A549 (cell line): ENCODE measurements around the gene EZH1. TPM values are rescaled to one million over a fixed set of nuclear protein-coding genes. Genes with fewer than 3 reads are reported as not detected.
A peak's percentile ranks its signal among the peaks of the same experiment; 100 is the strongest.

ENCODE experiments used
- ATAC-seq, 2 experiments: fragments of 200-7000 bp in 1 of 2; fragments of >200 bp in 1 of 2; cut with Nextera tagmentation in 1 of 2; cut with Tn5 transposase in 1 of 2; 3 replicates each; pipeline versions ENCODE4 v1.8.0 to v1.9.1; 2018 to 2020; ENCODE audit warnings: mild to moderate bottlenecking in 1 of 2, moderate library complexity in 1 of 2
- CTCF ChIA-PET: fragments of 300-600 bp; sonication (Branson Sonifier 250); formaldehyde crosslinking; extraction: SDS; loops from one replicate; lab custom pipeline; 2021; ENCODE audit warnings: antibody characterized with exemption, inconsistent platforms; lab: Yijun Ruan, JAX
- POLR2A ChIA-PET: fragments of 350-600 bp; formaldehyde crosslinking; extraction: SDS; loops from one replicate; lab custom pipeline; 2021; ENCODE audit warnings: antibody characterized with exemption, inconsistent platforms; lab: Yijun Ruan, JAX
- DNase-seq, 2 experiments: peaks; one replicate each; pipeline versions ENCODE4 v3.0.0 to v3.0.0-alpha.2; 2011 to 2016; ENCODE audit warnings: low read depth in 1 of 2, low spot score in 1 of 2
- FAIRE-seq: peaks from 2 replicates; lab custom pipeline; 2011; peaks lifted over from hg19 to GRCh38; lab: Jason Lieb, UNC
- H3K27ac ChIP-seq, 2 experiments: fragments of >200 bp; sonication (Bioruptor Twin); formaldehyde crosslinking; 3 replicates each; pipeline ENCODE4 v1.5.1; 2016 to 2017
- H3K4me1 ChIP-seq: fragments of >200 bp; sonication (Bioruptor Twin); formaldehyde crosslinking; 3 replicates; pipeline ENCODE4 v1.6.1; 2016
- H3K4me2 ChIP-seq: fragments of >200 bp; sonication (Bioruptor Twin); formaldehyde crosslinking; 3 replicates; pipeline ENCODE4 v1.6.1; 2016
- H3K4me3 ChIP-seq: fragments of >200 bp; sonication (Bioruptor Twin); formaldehyde crosslinking; 3 replicates; pipeline ENCODE4 v1.5.1; 2016
- H3K9me3 ChIP-seq: fragments of >200 bp; sonication (Bioruptor Twin); formaldehyde crosslinking; 3 replicates; pipeline ENCODE4 v1.6.1; 2016
- BHLHE40 ChIP-seq: IDR thresholded peaks from 2 replicates; pipeline ENCODE4 v1.6.1; 2012; ENCODE audit warnings: low read depth, low read length, inconsistent platforms
- ESRRA ChIP-seq: fragments of 150-350 bp; IDR thresholded peaks from 2 replicates; pipeline ENCODE4 v1.6.1; 2014; ENCODE audit warnings: mild to moderate bottlenecking, low read length, borderline replicate concordance
- FOXS1 ChIP-seq: fragments of 250-450 bp; sonication (Bioruptor Pico); IDR thresholded peaks from 2 replicates; pipeline ENCODE4 v1.5.0; 2020; ENCODE audit warnings: mild to moderate bottlenecking, moderate library complexity
- GATA3 ChIP-seq: IDR thresholded peaks from 2 replicates; pipeline ENCODE4 v1.6.1; 2012; ENCODE audit warnings: borderline replicate concordance
- HOXB13 ChIP-seq: fragments of 250-450 bp; sonication (Bioruptor Pico); IDR thresholded peaks from 2 replicates; pipeline ENCODE4 v1.5.0; 2020; ENCODE audit warnings: low read depth, mild to moderate bottlenecking, moderate library complexity
- HOXB5 ChIP-seq: fragments of 250-450 bp; sonication (Bioruptor Pico); IDR thresholded peaks from 2 replicates; pipeline ENCODE4 v1.5.0; 2020; ENCODE audit warnings: mild to moderate bottlenecking, moderate library complexity
- JUNB ChIP-seq: fragments of >200 bp; sonication (Bioruptor Twin); formaldehyde crosslinking; IDR thresholded peaks from 2 replicates; pipeline ENCODE4 v1.6.1; 2016
- KDM5A ChIP-seq: fragments of 200-600 bp; sonication (generic); IDR thresholded peaks from 2 replicates; pipeline ENCODE4 v1.6.1; 2016; ENCODE audit warnings: antibody characterized with exemption, mild to moderate bottlenecking
- MAZ ChIP-seq: fragments of 150-350 bp; IDR thresholded peaks from 2 replicates; pipeline ENCODE4 v1.6.1; 2014; ENCODE audit warnings: antibody characterized with exemption, low read depth, low read length, borderline replicate concordance
- NFE2L2 ChIP-seq: fragments of 150-350 bp; conservative IDR thresholded peaks from 2 replicates; pipeline ENCODE4 v1.6.1; 2014; ENCODE audit warnings: low read length
- NPAS2 ChIP-seq: fragments of 250-450 bp; sonication (Bioruptor Pico); IDR thresholded peaks from 2 replicates; pipeline ENCODE4 v1.8.0; 2022; ENCODE audit warnings: mild to moderate bottlenecking, moderate library complexity, borderline replicate concordance
- PHF8 ChIP-seq: fragments of 200-600 bp; sonication (generic); IDR thresholded peaks from 2 replicates; pipeline ENCODE4 v1.6.1; 2016; ENCODE audit warnings: low read depth, mild to moderate bottlenecking, antibody characterized with exemption, moderate library complexity, borderline replicate concordance
- POLR2A ChIP-seq: IDR thresholded peaks from 2 replicates; pipeline ENCODE4 v1.6.1; 2012; ENCODE audit warnings: mild to moderate bottlenecking, low read length
- RNF2 ChIP-seq: fragments of 200-600 bp; sonication (generic); IDR thresholded peaks from 2 replicates; pipeline ENCODE4 v1.6.1; 2016; ENCODE audit warnings: low read depth, mild to moderate bottlenecking, antibody characterized with exemption, moderate library complexity, borderline replicate concordance
- SMC3 ChIP-seq: fragments of >200 bp; sonication (Bioruptor Twin); formaldehyde crosslinking; IDR thresholded peaks from 3 replicates; pipeline ENCODE4 v1.6.1; 2018; ENCODE audit warnings: inconsistent platforms
- ZC3H11A ChIP-seq: fragments of 450-650 bp; IDR thresholded peaks from 2 replicates; pipeline ENCODE4 v1.6.1; 2014; ENCODE audit warnings: antibody characterized with exemption, mild to moderate bottlenecking
- WGBS: methylation state at CpG from one replicate; pipeline ENCODE4 v1.1.6; 2017; ENCODE audit errors: missing lambda C conversion rate; 5-methylcytosine and 5-hydroxymethylcytosine counted together
- polyA plus RNA-seq, 4 experiments: library from polyadenylated mRNA; depleted of rRNA in 3 of 4; stranded (reverse); fragments of >200 nt; fragmentation: RNase III in 1 of 4; extraction: RNeasy Plus Mini Kit Qiagen cat#74134 plus additional on column Dnase treatment in 1 of 4; gene quantifications; 2 replicates in 3 of 4; 3 replicates in 1 of 4; pipeline ENCODE4 v1.2.3, GENCODE V29; 2011 to 2017
- TF ChIP-seq, protein P1 (sequence below): IDR thresholded peaks from 2 replicates; pipeline ENCODE4 v1.6.1; 2012; ENCODE audit warnings: low read depth, borderline replicate concordance
- TF ChIP-seq, protein P2 (sequence below): fragments of 200-600 bp; sonication (generic); IDR thresholded peaks from 2 replicates; pipeline ENCODE4 v1.6.1; 2016; ENCODE audit warnings: antibody characterized with exemption, mild to moderate bottlenecking, moderate library complexity
- TF ChIP-seq, protein P3 (sequence below): fragments of 450-650 bp; IDR thresholded peaks from 2 replicates; pipeline ENCODE4 v1.6.1; 2014; ENCODE audit warnings: antibody characterized with exemption
- TF ChIP-seq, protein P4 (sequence below): fragments of >200 bp; sonication (Bioruptor Twin); formaldehyde crosslinking; IDR thresholded peaks from 3 replicates; pipeline ENCODE4 v1.5.1; 2016

The EZH1 gene
- polyA plus RNA-seq, 2 of the 4 experiments (the other 2 are of a cell fraction): 20.1 to 41.1 TPM

DNA sequence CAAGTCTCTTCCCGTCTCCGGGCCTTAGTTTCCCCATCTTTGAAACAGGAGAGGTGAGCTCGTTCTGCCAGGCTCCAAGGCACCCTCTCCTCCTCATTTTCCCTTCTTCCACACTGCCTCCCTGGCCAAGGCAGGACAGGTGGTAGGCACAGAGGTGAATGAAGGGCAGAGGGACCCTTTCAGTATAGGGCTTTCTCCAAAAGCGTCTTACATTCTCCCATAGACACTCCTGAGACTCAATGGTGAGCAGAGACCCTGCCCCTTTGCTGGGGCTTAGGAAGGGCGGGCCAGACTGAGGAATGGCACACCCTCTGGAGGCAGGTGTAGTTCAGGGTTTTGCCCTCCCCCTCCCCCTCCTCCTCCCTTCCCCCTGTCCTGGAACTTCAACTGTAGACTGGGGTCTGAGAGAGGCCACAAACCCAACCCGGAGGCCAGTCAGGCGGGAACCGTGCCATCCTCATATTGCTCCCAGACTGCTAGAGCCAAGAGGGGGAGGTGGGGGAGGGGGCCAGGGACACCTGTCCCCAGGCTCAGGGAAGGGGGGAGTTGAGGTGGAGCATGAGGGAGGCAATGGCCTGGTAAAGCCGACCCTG, 70.0 kb downstream of the EZH1 start:
- no peak for DNase-seq
- TF ChIP-seq, protein P1, sequence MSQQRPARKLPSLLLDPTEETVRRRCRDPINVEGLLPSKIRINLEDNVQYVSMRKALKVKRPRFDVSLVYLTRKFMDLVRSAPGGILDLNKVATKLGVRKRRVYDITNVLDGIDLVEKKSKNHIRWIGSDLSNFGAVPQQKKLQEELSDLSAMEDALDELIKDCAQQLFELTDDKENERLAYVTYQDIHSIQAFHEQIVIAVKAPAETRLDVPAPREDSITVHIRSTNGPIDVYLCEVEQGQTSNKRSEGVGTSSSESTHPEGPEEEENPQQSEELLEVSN: no peak
- TF ChIP-seq, protein P2, sequence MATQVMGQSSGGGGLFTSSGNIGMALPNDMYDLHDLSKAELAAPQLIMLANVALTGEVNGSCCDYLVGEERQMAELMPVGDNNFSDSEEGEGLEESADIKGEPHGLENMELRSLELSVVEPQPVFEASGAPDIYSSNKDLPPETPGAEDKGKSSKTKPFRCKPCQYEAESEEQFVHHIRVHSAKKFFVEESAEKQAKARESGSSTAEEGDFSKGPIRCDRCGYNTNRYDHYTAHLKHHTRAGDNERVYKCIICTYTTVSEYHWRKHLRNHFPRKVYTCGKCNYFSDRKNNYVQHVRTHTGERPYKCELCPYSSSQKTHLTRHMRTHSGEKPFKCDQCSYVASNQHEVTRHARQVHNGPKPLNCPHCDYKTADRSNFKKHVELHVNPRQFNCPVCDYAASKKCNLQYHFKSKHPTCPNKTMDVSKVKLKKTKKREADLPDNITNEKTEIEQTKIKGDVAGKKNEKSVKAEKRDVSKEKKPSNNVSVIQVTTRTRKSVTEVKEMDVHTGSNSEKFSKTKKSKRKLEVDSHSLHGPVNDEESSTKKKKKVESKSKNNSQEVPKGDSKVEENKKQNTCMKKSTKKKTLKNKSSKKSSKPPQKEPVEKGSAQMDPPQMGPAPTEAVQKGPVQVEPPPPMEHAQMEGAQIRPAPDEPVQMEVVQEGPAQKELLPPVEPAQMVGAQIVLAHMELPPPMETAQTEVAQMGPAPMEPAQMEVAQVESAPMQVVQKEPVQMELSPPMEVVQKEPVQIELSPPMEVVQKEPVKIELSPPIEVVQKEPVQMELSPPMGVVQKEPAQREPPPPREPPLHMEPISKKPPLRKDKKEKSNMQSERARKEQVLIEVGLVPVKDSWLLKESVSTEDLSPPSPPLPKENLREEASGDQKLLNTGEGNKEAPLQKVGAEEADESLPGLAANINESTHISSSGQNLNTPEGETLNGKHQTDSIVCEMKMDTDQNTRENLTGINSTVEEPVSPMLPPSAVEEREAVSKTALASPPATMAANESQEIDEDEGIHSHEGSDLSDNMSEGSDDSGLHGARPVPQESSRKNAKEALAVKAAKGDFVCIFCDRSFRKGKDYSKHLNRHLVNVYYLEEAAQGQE: no peak
- TF ChIP-seq NFE2L2 (no peak), ZC3H11A (no peak), GATA3 (no peak), FOXS1 (CRISPR knock-in tag) (no peak), MAZ (no peak), PHF8 (no peak), NPAS2 (CRISPR knock-in tag) (no peak), SMC3 (no peak), RNF2 (no peak), HOXB13 (CRISPR knock-in tag) (no peak), JUNB (no peak), HOXB5 (no peak), KDM5A (no peak), POLR2A (no peak), ESRRA (no peak), BHLHE40 (no peak)
- TF ChIP-seq, protein P3, sequence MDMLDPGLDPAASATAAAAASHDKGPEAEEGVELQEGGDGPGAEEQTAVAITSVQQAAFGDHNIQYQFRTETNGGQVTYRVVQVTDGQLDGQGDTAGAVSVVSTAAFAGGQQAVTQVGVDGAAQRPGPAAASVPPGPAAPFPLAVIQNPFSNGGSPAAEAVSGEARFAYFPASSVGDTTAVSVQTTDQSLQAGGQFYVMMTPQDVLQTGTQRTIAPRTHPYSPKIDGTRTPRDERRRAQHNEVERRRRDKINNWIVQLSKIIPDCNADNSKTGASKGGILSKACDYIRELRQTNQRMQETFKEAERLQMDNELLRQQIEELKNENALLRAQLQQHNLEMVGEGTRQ: no peak
- TF ChIP-seq, protein P4, sequence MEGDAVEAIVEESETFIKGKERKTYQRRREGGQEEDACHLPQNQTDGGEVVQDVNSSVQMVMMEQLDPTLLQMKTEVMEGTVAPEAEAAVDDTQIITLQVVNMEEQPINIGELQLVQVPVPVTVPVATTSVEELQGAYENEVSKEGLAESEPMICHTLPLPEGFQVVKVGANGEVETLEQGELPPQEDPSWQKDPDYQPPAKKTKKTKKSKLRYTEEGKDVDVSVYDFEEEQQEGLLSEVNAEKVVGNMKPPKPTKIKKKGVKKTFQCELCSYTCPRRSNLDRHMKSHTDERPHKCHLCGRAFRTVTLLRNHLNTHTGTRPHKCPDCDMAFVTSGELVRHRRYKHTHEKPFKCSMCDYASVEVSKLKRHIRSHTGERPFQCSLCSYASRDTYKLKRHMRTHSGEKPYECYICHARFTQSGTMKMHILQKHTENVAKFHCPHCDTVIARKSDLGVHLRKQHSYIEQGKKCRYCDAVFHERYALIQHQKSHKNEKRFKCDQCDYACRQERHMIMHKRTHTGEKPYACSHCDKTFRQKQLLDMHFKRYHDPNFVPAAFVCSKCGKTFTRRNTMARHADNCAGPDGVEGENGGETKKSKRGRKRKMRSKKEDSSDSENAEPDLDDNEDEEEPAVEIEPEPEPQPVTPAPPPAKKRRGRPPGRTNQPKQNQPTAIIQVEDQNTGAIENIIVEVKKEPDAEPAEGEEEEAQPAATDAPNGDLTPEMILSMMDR: no peak
- TF ChIP-seq, all 56 proteins: peak for 0
- peak overlapping the region; percentile 87 for H3K4me3 ChIP-seq
- peaks cover 42% of the 10 kb centered on the region for H3K4me1 ChIP-seq
- H3K9me3 ChIP-seq: no peaks in the 10 kb centered on the region
- CTCF ChIA-PET: interaction anchor here (0.6 to 15.7 kb wide), 22 partner anchors 9 to 309 kb away, joined by 3 to 394 read pairs (median 4); partner anchors contain the start of genes PSMC3IP, RETREG3, TUBG1 and TUBG2
- peak overlapping the region; percentile 93 to 95 for H3K27ac ChIP-seq
- FAIRE-seq (no peak), ATAC-seq (no peak)
- H3K4me2 ChIP-seq: peak overlapping the region; percentile 99
- 54% methylated on average over 9 of the region's 9 CpGs for WGBS
- POLR2A ChIA-PET: interaction anchor here (1.6 kb wide), 2 partner anchors 16 to 65 kb away, joined by 7 read pairs; partner anchors contain the start of genes RETREG3, TUBG1 and TUBG2
